Stimulated activated naive CD4-positive, alpha-beta T cell treated with Interleukin-2 at 50 U/mL for 16 hours (primary cell): ENCODE results near the gene ARMC6.
"Not testable (repeated sequence)": the region's sequence is repeated elsewhere in the genome, so short reads cannot be mapped to it uniquely, and the experiment has no call there.

ENCODE experiments used
- DNase-seq: peaks from one replicate; lab custom pipeline; 2025; lab: John Stamatoyannopoulos, UW

Gene ARMC6

GRCh38 chr19:19022380-19022961 is 10.9 kb upstream of the ARMC6 start:
- DNase-seq = no peak

GRCh38 chr19:19023376-19023775 is 10.0 kb upstream of the ARMC6 start:
- DNase-seq = not testable (repeated sequence)

- no peak for DNase-seq
These were observed 7.5 kb upstream of the ARMC6 start for GRCh38 chr19:19025861-19026260.

GRCh38 chr19:19026299-19026971 is 7.0 kb upstream of the ARMC6 start:
- DNase-seq = no peak

- DNase-seq = no peak
These were observed 6.2 kb upstream of the ARMC6 start for GRCh38 chr19:19027228-19027627.

GRCh38 chr19:19028526-19028925 is 4.9 kb upstream of the ARMC6 start:
- no peak for DNase-seq

- no peak for DNase-seq
These were observed 1.5 kb upstream of the ARMC6 start for GRCh38 chr19:19031891-19032290.

GRCh38 chr19:19032420-19033175 is 805 bp upstream of the ARMC6 start:
- DNase-seq = peak; percentile 68

GRCh38 chr19:19033176-19033425 is 302 bp upstream of the ARMC6 start:
- DNase-seq = no peak

- peak; percentile 69 for DNase-seq
These were observed 811 bp downstream of the ARMC6 start for GRCh38 chr19:19034204-19034624.

- no peak for DNase-seq
These were observed 6.5 kb downstream of the ARMC6 start for GRCh38 chr19:19039901-19040300.

- DNase-seq = no peak
These were observed 7.0 kb downstream of the ARMC6 start for GRCh38 chr19:19040417-19040816.

- no peak for DNase-seq
These were observed 9.4 kb downstream of the ARMC6 start for GRCh38 chr19:19042732-19043280.

GRCh38 chr19:19043481-19043880 is 10.1 kb downstream of the ARMC6 start:
- no peak for DNase-seq

GRCh38 chr19:19043881-19044280 is 10.5 kb downstream of the ARMC6 start:
- DNase-seq = no peak

- no peak for DNase-seq
These were observed 16.0 kb downstream of the ARMC6 start for GRCh38 chr19:19049406-19049805.

GRCh38 chr19:19050104-19050503 is 16.7 kb downstream of the ARMC6 start:
- no peak for DNase-seq

- no peak for DNase-seq
These were observed 17.3 kb downstream of the ARMC6 start for GRCh38 chr19:19050731-19051130.

- no peak for DNase-seq
These were observed 18.2 kb downstream of the ARMC6 start for GRCh38 chr19:19051478-19052213.

GRCh38 chr19:19052921-19053320 is 19.5 kb downstream of the ARMC6 start:
- no peak for DNase-seq

- DNase-seq = peak; percentile 11
These were observed 20.3 kb downstream of the ARMC6 start for GRCh38 chr19:19053508-19054314.
